ENCODE data around the gene SLC15A4.

The SLC15A4 gene

DNA sequence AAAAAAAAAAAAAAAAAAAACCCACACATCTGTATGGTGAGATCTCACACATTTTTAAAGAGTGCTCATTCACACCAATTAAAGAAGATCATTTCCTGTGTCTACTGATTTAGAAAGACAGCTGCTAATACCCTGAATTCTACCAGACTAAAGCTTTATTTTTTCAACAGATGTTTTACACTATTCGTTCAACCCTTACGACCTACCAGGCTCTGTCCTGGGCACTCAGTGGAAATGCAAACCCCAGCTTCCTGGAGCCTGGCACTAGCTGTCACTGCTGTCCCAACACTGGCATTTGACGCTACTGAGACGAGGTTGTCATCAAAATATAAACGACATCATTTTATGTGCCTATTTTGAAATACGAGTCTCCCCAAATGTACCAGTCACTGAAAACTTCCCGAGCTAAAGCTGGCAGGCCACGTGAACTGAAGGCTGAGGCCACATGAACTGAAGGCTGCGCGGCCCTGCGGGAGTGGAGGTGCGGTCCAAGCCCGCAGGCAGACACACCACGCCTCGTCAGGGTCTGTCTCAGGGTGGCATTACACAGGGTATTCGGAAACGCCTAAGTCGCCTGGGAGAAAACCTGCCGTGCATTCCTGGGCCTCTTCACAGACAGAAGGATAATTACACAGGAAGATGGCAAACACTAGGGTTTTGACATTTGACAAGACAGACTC is 27.2 kb downstream of the SLC15A4 start (continued):
- TF ChIP-seq, protein P1, sequence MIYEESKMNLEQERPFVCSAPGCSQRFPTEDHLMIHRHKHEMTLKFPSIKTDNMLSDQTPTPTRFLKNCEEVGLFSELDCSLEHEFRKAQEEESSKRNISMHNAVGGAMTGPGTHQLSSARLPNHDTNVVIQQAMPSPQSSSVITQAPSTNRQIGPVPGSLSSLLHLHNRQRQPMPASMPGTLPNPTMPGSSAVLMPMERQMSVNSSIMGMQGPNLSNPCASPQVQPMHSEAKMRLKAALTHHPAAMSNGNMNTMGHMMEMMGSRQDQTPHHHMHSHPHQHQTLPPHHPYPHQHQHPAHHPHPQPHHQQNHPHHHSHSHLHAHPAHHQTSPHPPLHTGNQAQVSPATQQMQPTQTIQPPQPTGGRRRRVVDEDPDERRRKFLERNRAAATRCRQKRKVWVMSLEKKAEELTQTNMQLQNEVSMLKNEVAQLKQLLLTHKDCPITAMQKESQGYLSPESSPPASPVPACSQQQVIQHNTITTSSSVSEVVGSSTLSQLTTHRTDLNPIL (CRISPR knock-in tag; IDR thresholded peaks at IDR 0.05; ENCODE audit: low read depth): no peak
- no peak for TF ChIP-seq ESRRG (CRISPR knock-in tag; IDR thresholded peaks at IDR 0.05)
- no peak for TF ChIP-seq BACH2 (CRISPR knock-in tag; IDR thresholded peaks at IDR 0.05; ENCODE audit: borderline replicate concordance)
- TF ChIP-seq CSDC2 (CRISPR knock-in tag; IDR thresholded peaks at IDR 0.05): no peak

DNA sequence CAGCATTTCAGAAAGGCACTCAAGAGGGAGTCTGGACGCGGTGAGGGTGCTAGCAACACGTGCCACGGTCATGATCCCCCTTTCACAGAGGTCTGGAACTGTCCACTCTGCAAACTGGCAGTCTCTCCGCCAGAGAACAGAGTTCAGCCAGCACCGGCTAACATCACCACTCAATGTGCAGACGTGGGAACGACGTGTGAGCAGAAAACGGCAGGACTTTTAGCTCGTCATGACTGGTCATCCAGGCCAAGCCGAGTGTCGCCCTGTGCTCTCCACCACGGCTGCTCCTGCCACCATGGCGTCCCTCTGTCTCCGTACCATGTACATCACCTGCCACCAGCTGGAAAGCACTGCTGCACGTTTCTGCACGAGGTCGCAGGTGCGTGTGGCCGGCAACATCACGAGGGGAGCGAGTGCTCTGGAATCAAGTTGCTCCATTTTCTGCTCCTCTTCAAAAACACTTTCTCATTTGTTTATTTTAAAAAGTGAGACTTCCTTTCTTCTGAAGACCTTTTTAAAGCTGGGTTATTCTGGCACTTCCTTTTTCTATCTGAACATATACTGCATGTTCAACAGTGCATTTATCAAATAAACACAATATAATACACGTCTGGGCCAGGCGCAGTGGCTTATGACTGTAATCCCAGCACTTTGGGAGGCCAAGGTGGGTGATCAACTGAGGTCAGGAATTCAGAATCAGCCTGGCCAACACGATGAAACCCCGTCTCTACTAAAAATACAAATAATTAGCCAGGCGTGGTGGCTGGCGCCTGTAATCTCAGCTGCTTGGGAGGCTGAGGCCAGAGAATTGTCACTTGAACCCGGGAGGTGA is 28.0 kb downstream of the SLC15A4 start:
- TF ChIP-seq ESRRG (CRISPR knock-in tag; IDR thresholded peaks at IDR 0.05): no peak
- TF ChIP-seq, protein P2, sequence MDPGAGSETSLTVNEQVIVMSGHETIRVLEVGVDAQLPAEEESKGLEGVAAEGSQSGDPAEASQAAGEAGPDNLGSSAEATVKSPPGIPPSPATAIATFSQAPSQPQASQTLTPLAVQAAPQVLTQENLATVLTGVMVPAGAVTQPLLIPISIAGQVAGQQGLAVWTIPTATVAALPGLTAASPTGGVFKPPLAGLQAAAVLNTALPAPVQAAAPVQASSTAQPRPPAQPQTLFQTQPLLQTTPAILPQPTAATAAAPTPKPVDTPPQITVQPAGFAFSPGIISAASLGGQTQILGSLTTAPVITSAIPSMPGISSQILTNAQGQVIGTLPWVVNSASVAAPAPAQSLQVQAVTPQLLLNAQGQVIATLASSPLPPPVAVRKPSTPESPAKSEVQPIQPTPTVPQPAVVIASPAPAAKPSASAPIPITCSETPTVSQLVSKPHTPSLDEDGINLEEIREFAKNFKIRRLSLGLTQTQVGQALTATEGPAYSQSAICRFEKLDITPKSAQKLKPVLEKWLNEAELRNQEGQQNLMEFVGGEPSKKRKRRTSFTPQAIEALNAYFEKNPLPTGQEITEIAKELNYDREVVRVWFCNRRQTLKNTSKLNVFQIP (CRISPR knock-in tag; IDR thresholded peaks at IDR 0.05; ENCODE audit: borderline replicate concordance, low read depth): no peak
- no peak for TF ChIP-seq ARNTL (CRISPR knock-in tag; IDR thresholded peaks at IDR 0.05; ENCODE audit: borderline replicate concordance, low read depth)
- ATAC-seq: no peak

DNA sequence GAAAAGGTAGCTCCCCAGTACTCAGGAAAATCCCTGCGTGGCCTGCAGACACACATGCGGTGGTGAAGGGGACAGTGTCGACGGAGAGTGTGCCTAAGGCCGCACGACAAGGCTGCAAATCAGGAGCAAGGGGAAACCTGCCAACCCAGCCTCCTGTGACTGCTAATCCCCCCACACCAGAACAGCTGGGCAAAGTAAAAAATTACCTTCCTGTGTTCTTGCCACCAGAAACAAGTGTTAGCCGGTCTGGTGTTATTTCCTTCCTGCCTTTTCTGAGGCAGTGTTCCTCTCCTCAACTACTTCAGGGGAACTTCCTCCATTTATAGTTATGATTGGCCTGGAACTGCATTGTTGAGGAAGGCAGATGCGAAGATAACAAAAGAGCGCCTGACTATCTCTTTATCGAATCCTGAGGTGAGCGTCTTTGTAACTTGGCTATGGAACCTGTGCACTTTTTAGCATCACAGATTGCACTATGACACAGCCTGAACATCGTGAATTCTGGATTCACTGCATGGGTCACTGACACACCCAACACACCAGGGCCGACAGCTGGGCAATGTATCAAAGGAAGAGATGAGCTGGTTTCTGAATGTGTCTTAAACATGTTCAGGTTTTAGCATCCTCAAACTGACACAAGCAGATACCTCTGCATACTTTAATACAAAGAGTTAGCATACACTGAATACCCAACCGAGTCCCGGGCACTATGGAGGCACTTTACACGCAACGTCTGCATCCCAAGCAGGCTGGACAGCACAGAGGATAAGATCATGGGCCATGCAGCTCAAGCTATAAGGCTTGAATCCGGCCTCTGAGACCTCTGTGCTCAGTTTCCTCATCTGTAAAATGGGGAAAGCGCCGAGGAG is 28.9 kb downstream of the SLC15A4 start:
- TF ChIP-seq, protein P1 (CRISPR knock-in tag; IDR thresholded peaks at IDR 0.05; ENCODE audit: low read depth): no peak
- no peak for TF ChIP-seq RARB (CRISPR knock-in tag; IDR thresholded peaks at IDR 0.05)
- no peak for ATAC-seq

DNA sequence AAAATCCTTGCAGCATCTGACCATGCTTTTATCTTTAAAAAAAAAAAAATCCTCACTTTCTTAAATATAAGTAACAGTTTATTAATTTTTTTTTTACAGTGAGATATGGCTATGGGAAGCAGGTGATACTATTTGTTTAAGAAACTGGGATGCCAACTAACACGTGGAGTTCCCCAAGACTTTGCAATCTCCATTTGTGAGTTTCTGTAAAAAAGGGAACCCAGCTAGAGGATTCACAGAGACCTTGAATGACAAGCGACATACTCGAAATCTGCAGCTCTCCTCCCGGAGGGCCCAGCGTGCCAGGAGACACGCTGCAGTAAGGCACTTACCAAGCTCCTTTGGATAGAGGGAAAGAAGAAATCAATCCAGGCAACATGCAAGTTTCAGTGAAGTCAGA is 30.1 kb downstream of the SLC15A4 start:
- TF ChIP-seq GLIS3 (CRISPR knock-in tag; IDR thresholded peaks at IDR 0.05) (no peak), OSR1 (CRISPR knock-in tag; IDR thresholded peaks at IDR 0.05) (no peak), TCF4 (CRISPR knock-in tag; IDR thresholded peaks at IDR 0.05; ENCODE audit: borderline replicate concordance) (no peak)
- ATAC-seq: no peak

DNA sequence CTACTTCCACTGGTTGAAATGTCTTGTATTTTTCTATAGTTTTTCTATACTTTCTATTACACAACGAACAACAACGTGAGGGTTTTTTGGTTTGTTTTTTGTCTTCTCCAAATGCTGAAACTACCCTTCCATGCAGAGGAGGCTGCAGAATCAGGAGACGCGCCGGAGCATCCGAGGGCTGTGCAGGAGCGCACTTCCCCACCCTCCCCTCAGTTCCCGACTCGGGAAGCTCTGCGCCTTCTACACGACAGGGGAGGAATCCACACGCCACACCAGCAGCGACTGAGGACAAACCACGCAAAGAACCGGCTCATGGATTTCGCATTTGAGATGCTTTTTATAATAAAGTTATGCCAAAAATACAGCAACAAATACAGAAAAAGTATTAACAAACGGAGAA is 30.9 kb downstream of the SLC15A4 start:
- ATAC-seq: no peak
- TF ChIP-seq OSR1 (CRISPR knock-in tag; IDR thresholded peaks at IDR 0.05): no peak

DNA sequence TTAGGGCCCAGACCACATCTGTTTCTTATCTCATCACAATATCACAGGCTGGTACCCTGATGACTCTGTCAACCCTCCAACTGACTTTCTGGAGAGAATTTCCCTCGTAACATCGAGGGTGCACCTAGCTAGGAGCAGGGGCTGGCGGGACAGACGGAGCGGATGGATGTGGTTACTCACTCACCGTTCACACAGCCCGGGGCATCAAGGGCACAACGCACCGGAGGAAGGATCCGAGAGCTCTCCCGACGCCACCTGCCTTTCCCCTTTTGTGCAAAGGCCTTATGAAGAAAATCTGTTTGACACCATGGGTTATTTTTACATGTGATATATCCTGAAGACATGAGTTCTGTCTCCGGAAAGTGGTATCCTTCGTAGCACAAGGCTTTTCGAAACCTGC is 31.4 kb downstream of the SLC15A4 start:
- no peak for ATAC-seq
- TF ChIP-seq RARB (CRISPR knock-in tag; IDR thresholded peaks at IDR 0.05) (no peak), CSDC2 (CRISPR knock-in tag; IDR thresholded peaks at IDR 0.05) (no peak), BACH2 (CRISPR knock-in tag; IDR thresholded peaks at IDR 0.05; ENCODE audit: borderline replicate concordance) (no peak), ZFP3 (CRISPR knock-in tag; IDR thresholded peaks at IDR 0.05) (no peak), PPARA (CRISPR knock-in tag; IDR thresholded peaks at IDR 0.05; ENCODE audit: borderline replicate concordance) (no peak), TOX (CRISPR knock-in tag; IDR thresholded peaks at IDR 0.05; ENCODE audit: borderline replicate concordance) (no peak)
- TF ChIP-seq, protein P2 (CRISPR knock-in tag; IDR thresholded peaks at IDR 0.05; ENCODE audit: borderline replicate concordance, low read depth): no peak

All from SK-N-SH treated with all-trans-retinoic acid at 6 μM for 48 hours (cell line).